Measurements from ENCODE around the gene SELPLG.

DNA sequence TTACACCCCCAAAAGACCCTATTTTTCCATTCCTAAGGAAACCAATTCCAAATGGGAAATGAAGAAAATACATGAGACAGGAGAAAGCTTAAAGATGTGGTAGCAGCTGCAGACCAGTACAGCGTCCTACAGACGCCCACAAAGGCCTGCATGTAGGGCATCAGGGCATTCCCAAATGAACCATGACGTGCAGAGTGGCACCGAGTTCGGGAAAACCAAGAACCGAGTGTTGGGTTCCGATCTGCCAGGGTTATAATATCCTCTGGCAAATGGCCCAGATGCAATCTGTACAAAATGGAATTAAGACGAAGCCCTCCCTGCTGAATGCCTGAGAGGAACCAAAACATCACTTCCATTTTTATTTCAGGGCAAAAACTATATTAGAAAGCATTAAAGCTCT lies 34.4 kb upstream of the SELPLG start:
- TF ChIP-seq, protein P1, sequence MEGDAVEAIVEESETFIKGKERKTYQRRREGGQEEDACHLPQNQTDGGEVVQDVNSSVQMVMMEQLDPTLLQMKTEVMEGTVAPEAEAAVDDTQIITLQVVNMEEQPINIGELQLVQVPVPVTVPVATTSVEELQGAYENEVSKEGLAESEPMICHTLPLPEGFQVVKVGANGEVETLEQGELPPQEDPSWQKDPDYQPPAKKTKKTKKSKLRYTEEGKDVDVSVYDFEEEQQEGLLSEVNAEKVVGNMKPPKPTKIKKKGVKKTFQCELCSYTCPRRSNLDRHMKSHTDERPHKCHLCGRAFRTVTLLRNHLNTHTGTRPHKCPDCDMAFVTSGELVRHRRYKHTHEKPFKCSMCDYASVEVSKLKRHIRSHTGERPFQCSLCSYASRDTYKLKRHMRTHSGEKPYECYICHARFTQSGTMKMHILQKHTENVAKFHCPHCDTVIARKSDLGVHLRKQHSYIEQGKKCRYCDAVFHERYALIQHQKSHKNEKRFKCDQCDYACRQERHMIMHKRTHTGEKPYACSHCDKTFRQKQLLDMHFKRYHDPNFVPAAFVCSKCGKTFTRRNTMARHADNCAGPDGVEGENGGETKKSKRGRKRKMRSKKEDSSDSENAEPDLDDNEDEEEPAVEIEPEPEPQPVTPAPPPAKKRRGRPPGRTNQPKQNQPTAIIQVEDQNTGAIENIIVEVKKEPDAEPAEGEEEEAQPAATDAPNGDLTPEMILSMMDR (conservative IDR thresholded peaks at IDR 0.05; ENCODE audit: low read depth, low read length): no peak
- TF ChIP-seq EZH2 (IDR thresholded peaks at IDR 0.05; ENCODE audit: borderline replicate concordance, low read depth, low read length, poor library complexity, severe bottlenecking): no peak

All from A673 (cell line).